NCI-H774 (cell line): ENCODE results near the gene RIPK3.

ENCODE experiments used
- DNase-seq: peaks from one replicate; lab custom pipeline; 2025; lab: John Stamatoyannopoulos, UW

RIPK3 gene

DNA sequence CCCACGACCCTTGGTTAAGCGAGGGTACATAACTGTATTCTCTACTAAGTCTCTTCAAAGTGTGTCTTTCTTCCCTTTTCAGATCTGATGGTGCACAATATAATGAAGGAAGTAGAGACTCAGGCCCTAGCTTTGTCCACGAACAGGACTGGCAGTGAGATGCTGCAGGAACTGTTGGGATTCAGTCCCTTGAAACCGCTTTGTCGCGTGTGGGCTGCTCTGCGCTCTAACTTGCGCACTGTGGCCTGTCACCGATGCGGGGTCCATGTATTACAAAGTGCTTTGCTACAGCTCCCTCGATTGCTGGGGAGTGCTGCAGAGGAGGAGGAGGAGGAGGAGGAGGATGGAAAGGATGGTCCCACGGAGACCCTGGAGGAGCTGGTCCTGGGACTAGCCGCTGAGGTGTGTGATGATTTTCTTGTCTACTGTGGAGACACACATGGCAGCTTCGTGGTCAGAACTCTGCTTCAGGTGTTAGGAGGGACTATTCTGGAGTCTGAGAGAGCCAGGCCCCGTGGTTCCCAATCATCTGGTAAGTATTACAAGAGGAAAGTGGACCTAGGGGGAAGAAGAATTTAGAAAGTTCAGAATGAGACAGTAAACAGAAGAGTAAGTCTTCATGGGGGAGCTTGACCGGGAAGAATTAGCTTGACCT lies 39.3 kb downstream of the RIPK3 start:
- DNase-seq = no peak

DNA sequence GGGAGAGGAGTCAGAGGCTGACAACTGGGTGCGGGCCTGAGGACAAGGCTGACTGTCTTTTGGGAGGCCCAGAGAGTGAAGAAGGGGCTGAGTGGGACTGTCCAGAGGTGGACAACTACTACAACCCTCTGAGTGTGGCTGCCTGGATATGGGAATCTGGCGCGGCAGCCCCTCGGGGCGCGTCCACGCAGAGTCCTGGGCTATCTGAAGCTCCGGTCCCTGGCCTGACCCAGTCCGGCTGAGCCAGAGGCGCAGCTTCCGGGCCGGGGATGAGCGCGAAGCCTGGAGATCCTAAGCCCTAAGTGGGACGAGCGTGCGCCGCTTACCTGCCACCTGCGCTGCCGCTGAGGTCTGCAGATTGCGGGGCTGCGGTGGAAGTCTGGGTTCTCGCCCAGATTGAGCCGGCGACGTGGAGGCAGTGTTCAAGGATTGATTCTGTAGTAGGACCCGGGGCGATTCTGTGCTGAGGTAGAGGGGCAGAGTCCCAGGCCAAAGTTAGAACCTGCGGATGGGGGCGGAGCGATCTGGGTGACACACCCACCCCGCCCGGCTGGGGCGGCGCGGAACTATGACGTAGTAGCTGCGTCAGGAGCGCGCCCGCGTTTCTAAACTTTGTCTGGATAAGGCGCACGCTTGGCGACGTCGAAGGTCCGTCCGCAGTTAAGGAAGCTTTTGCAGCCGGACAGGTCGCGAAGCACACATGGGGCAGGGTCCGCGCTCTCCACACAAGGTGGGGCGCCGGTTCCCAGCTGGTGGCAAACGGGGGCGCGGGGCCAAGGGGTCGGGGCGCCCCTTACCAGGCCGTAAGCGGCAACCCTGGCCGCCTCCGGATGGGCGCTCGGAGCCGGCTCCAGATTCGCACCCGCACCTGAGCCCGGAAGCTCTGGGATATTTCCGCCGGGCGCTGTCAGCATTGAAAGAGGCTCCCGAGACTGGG lies 40.3 kb downstream of the RIPK3 start, which contains the start of the genes DHRS1 and NOP9:
Gene DHRS1 (minus strand): TSS at position 526 of the 937 bp plus-strand sequence. CDS start 674 bp downstream, outside the sequence.
Gene NOP9 (plus strand): TSS at position 596 of the 937 bp plus-strand sequence. CDS start 105 bp downstream, at position 701.
- peak; percentile 87 for DNase-seq

DNA sequence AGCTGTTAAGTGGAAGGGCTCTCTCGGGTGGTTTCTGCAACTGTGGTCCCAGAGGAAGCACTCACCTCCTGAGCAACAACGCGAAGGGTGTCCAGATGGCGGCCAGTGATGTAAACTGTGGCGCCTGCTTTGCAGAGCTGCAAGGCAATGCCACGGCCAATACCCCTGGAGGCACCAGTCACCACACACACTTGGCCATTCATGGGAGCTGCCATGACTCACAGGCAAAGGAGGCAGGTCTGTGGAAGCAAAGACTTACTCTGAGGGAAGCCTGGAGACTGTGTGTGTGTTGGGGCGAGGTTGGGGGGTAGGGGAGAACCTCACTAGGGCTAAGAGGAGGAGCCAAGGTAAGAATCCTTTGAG lies 40.9 kb downstream of the RIPK3 start:
- no peak for DNase-seq

DNA sequence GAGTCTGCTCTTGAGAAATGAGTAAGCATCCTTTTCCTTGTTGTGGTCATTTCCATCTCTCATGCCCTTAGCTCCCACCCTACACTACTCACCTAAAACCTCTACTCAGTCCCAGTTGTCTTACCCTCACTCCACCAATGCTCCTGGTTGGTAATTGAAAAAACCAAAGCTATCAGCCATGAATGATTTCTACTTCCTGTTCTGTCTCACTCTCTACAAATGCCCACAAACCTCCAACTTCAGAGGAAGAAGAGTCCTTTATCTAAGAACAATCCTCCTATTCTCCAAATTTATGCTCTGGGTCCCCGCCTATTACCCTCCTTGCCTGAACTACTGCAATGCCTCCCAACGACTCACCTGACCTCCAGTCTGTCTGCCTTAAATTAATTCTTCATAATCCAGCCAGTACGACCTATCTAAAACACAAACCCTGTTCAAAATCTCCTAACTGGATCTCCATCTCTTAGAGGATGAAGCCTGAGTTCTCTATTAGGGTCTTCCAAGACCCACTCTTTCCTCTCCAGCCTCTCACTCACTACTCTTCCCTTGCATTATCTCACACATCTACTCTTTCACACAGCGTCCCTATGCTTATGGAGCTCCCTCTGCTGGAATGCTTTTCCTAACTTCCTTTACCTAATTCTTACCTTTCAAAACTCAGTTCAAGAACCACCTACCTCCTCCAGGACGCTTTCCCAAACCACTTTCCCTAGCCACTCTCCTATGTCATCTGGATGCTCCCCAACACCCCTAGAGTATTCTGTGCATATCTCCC lies 42.4 kb downstream of the RIPK3 start:
- no peak for DNase-seq

DNA sequence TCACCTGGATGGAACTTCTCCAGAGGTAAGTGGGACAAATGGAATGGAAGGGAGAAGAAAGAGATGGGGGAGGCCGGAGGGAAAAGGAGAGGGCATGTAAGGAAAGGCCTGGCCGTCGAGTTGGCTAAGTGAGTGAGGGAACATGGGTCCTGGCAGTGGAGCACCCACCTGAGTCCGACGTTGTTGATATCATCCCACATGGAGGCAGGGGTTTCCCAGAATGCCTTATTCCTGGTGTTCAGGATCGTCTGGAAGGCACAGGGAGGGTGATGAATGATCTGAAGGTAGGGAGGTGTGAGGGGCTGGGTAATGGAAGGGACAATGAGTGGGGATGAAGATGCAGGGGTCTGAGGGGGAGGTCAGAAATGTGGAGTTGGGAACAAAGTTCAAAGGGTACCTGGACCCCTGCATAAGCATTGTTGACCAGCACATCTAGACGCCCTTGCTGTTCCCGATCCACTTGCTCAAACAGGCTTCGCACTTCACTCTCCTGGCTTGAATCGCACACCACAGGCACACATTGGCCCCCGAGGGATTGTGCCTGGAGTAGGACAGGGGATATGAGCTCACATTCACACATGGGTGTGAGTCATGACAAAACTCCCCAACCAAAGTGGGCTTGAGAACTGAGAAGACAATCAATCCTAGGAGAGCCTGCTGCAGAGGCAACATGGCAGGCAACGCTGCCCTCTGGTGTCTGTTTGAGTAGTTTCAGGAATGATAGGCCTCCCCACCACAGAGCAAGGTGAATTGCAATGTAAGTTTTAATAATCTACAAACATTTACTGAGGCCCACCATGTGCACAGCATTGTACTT lies 43.2 kb downstream of the RIPK3 start:
- DNase-seq = peak; percentile 12

DNA sequence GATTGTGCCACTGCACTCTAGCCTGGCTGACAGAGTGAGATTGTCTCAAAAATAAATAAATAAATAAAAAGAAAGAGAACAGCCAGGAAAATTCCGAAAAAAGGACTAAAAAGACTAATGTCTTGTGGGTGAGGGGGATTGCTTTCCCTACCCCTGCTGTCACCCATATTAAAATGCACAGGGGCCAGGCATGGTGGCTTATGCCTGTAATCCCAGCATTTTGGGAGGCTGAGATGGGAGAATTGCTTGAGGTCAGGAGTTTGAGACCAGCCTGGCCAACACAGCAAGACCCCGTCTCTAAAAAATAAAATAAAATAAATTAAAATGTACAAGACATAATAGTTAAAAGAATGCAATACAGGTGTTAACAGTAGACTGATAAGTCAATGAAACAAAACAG lies 46.3 kb downstream of the RIPK3 start:
- no peak for DNase-seq

DNA sequence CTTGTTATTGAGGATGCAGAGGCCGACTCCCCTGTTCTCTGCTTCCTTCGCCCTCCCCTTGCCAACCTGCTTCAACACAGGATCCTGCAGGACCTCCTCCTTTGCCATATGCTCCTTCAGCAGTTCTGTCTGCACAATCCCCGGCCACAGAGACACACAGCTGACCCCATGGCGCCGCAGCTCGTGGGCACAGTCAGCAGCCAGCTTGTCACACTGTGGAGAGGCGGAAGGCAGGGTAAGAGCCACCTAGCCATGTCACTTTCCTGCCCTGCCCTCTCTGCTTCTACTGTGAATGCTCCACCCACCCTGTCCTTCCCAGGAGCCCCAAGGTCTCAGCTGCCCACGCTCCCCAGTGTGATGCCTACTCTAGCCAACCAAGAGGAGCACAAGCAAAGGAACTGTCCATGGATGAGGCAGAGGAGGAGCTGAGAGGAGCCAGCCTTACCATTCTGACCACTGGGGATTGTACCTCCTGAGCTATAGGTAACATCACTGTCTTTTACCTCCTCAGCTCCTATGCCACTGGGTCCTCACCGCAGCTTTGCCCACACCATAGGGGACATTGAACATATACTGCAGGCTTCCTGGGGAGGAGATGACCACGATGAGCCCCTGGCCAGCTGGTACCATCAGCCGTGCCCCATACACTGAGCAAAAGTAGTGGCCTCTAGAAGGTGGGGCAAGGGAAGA lies 47.5 kb downstream of the RIPK3 start:
- no peak for DNase-seq

DNA sequence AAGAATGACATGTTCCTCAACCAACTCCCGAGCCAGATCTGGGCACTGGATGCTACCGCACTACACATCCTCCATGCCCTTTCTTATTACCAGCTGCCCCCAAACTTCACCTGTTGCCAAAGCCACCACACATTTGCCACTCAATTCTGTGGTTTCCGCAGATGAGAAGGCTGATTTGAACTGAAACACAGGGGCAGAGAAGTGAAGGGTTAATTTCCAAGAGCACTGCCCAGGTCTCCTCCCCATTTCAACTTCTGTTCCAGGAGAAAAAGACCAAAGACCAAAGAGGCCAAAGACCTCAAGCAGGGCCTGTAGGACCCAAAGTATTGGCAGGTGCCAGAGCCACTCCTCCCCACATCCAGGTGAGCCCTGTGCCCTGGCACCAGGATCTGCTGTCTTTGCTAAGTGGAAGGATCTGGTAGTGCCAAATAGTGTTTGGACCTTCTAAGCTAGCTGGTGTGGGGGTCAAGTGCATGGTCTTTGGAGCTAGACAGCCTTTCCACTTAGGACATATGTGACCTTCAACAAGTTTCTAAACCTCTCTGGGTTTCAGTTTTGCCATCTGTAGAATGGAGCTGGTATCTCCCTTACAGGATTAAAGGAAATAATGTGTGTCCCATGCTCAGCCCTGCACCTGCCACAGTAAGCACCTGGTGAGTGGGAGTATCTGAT lies 48.2 kb downstream of the RIPK3 start:
- DNase-seq = no peak

DNA sequence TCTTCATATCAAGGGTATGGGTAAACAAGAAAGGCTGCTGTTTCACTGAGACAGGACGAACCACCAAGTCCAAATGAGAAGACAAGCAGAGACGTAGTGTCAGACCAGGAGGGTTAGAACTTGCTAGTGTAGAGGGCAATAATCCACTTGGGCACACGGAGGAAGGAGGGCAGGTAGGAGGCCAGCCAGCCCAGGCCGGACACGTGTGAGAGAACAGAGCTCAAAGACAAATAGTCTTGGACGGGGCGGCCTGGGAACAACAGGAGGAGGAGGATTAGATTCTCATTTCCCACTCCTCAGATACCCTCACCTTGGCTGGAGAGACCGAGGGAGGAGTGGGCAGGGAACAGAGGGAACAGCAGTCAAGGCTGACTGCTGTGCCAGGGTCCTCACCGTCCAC lies 49.0 kb downstream of the RIPK3 start:
- DNase-seq = no peak

DNA sequence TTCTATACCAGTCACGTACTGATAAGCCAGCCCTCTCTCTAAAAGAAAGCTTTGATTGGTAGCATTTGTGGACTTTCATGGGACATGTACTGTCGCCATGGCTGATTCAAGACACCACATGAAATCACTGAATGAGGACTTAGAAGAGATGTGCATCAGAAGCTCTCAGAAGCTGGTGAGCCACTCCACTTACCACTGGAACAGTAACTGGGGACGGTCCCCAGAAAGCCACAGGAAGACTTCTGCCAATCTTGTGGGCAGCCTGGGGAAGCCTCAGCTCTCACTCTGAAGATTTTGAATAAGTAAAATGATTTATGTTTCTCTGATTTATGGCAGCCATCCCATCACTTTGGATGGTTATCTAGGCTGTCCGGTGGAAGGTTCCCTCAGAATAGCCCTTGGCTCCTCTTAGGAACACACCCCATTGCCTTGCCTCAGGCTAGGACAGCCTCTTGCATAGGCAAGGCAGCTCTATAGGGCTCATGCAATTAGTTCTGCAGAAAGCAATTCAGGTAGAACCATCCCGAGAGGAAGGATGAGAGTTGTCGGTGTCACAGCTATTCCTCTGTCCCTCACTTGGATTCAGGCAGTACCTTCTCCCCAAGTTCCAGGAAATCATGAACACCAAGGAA lies 50.0 kb downstream of the RIPK3 start:
- no peak for DNase-seq

DNA sequence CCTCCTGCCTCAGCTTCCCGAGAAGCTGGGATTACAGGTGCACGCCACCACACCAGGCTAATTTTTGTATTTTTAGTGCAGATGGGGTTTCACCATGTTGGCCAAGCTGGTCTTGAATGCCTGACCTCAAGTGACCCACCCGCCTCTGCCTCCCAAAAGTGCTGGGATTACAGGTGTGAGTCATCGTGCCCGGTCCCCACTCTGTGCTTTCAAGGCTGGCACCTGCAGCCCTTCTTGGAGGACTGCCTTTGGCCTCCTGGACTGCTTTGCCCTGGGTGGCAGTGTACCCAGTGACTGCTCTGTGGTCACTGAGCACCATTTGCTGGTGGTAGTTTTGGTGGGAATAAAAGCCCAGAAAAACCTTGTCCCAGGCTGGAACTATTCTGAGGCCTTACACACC lies 52.8 kb downstream of the RIPK3 start:
- DNase-seq = no peak
